NB4 (cell line): ENCODE results near the gene SMCO2.

Experiments used
- POLR2A ChIP-seq: IDR thresholded peaks from 2 replicates; pipeline ENCODE4 v1.6.1; 2011; ENCODE audit warnings: mild to moderate bottlenecking; ENCODE audit not compliant: insufficient read length; ENCODE audit errors: extremely low read depth
- TF ChIP-seq, protein P1 (sequence below): IDR thresholded peaks from one replicate; pipeline ENCODE4 v1.5.1; 2012; ENCODE audit warnings: low read depth, low read length

DNA sequence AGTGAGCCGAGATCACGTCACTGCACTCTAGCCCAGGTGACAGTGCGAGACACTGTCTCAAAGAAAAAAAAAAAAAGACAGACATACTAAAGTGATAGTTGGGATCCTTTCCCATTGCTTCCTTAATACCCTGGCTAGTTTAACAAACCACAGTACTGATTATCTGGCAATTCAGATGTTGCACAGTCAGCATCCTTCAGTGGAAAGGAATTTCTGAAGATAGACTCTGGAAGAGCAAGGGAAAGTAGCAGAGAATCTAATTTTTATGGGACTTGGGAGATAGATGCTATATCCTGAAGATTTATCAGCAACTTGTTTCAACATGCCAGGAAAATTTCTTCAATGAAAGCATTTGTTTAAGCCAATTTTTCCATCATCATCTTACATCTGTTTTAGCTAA lies 71.0 kb downstream of the SMCO2 start:
- TF ChIP-seq, protein P1, sequence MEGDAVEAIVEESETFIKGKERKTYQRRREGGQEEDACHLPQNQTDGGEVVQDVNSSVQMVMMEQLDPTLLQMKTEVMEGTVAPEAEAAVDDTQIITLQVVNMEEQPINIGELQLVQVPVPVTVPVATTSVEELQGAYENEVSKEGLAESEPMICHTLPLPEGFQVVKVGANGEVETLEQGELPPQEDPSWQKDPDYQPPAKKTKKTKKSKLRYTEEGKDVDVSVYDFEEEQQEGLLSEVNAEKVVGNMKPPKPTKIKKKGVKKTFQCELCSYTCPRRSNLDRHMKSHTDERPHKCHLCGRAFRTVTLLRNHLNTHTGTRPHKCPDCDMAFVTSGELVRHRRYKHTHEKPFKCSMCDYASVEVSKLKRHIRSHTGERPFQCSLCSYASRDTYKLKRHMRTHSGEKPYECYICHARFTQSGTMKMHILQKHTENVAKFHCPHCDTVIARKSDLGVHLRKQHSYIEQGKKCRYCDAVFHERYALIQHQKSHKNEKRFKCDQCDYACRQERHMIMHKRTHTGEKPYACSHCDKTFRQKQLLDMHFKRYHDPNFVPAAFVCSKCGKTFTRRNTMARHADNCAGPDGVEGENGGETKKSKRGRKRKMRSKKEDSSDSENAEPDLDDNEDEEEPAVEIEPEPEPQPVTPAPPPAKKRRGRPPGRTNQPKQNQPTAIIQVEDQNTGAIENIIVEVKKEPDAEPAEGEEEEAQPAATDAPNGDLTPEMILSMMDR: no peak
- no peak for TF ChIP-seq POLR2A
